GM12865 (cell line): ENCODE data around the gene TTN.

Experiments used
- DNase-seq: peaks from one replicate; pipeline ENCODE4 v3.0.0; 2010; ENCODE audit warnings: low read depth
- H3K4me3 ChIP-seq: 2 replicates; pipeline ENCODE4 v1.5.1; 2011; ENCODE audit warnings: mild to moderate bottlenecking, low read depth, low read length, control low read depth
- TF ChIP-seq, protein P1 (sequence below): IDR thresholded peaks from 2 replicates; pipeline ENCODE4 v1.5.1; 2011; ENCODE audit warnings: low read length, control low read depth, low read depth, inconsistent platforms; ENCODE audit not compliant: insufficient read depth; ENCODE audit errors: missing control alignments

The TTN gene

DNA sequence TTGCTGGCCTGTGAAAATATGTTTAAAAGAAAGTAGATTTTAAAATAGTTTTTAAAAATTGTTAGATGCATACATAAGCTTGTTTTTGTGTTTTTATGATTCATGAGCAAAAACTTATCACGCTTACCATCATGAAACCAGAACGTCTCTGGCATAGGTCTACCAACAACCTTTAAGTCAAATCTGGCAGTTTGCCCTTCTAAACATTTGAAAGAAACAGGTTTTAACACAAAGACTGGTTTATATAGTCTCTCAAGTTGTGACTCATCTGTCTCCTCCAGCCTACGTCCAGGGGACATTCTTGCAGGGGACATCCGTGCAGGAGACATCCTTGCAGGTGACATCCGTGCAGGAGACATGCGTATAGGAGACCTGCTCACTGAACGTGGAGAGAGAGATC lies 29.6 kb downstream of the TTN start:
- TF ChIP-seq, protein P1, sequence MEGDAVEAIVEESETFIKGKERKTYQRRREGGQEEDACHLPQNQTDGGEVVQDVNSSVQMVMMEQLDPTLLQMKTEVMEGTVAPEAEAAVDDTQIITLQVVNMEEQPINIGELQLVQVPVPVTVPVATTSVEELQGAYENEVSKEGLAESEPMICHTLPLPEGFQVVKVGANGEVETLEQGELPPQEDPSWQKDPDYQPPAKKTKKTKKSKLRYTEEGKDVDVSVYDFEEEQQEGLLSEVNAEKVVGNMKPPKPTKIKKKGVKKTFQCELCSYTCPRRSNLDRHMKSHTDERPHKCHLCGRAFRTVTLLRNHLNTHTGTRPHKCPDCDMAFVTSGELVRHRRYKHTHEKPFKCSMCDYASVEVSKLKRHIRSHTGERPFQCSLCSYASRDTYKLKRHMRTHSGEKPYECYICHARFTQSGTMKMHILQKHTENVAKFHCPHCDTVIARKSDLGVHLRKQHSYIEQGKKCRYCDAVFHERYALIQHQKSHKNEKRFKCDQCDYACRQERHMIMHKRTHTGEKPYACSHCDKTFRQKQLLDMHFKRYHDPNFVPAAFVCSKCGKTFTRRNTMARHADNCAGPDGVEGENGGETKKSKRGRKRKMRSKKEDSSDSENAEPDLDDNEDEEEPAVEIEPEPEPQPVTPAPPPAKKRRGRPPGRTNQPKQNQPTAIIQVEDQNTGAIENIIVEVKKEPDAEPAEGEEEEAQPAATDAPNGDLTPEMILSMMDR: no peak
- no peak overlapping the region for H3K4me3 ChIP-seq
- no peak for DNase-seq

DNA sequence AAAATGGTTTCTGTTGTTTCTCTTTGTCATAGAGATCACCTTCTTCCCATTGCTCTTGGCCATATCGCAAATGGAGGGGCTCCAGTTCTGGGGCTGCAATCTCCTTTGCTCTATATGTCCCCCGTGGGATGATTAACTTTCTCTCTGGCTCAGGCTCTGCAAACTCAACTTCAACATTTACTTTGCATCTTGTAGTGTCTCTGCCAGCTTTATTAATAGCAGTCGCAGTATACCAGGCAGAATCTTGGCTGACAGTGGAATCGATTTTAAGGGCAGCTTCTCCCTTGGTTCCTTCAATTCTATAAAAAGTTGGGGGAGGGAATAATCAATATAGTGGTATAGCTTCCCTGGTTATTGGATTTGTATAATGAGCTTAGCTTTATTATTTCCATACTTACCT lies 30.5 kb downstream of the TTN start:
- DNase-seq: no peak
- TF ChIP-seq, protein P1: no peak
- H3K4me3 ChIP-seq: no peak overlapping the region

DNA sequence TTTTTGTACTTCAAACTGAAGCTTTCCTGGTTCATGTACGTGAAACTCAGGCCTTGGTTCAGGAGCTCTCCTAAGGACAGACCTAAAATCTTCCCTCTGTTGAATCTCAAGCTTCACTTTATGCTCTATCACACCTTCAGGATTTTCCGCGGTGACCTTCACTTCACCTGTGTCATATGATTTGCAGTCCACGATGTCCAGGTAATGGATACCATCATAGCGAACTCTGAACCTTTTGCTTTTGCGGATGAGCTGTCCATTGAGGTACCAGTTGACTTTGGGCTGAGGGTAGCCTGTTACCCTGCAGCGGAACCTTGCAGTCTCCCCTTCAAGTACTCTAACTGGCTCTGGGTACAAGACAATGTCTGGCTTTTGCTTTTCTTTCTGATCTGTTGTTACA lies 31.2 kb downstream of the TTN start:
- no peak for DNase-seq
- TF ChIP-seq, protein P1: no peak
- no peak overlapping the region for H3K4me3 ChIP-seq

DNA sequence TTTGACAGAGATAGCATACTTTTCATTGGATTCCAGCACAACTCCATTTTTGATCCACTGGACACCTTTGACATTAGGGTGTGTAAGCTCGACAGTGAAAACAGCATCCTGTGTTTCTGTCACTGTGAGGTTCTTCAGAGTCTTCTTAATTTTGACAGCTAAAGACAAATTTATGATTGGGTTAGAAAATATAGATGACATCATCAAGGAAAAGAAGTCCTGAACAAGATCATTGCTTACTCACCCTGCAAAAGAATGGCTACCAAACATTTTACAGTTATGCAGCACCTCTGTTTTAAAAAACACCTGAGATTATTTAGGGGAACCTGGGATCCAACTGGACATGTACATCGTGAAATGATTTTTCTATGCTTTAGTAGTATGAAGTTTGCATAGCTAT lies 36.7 kb downstream of the TTN start:
- H3K4me3 ChIP-seq: no peak overlapping the region
- TF ChIP-seq, protein P1: no peak
- no peak for DNase-seq

DNA sequence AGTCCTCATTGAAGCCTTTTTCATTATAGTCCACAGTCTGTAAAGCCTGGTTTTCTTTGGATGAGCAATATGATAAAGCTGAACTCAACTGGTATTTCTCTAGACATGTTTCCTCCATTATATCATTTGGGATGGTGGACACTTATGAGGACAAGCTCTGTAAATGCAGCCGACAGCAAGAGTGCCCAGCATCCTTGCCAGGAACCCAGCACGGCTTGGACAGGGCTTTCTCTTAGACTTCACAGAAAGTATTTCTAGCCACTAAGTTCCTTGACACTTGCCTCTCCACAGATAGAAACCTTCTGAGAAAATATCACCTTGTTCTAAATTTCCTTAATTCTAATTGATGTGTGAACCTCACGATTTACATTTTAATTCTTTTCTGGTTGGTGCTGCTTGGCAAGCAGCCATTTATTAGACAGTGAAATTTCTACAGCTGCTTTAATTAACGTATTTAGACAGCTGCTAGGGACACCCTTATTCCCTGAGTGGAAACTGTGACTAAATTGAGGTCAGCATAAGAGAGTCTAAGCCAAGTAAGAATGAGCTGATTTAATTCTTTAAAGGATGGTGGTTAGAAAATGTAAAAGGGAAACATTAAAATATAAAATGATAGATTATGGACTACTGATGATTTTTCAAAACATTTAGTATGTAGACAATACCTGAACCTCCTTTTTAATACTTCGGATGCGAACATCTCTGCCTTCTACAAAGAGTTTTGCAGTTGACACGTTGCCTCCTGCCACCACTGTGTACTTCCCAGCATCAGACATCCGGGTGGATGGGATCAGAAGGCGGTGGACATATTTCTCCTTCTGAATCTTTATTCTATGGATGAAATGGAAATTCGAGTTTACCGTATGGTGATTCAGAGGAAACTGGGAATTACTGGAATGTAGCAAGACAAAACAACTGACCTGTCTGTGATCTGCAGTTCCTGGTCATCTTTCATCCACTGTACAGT lies 39.8 kb downstream of the TTN start:
- no peak for DNase-seq
- TF ChIP-seq, protein P1: no peak
- no peak overlapping the region for H3K4me3 ChIP-seq

DNA sequence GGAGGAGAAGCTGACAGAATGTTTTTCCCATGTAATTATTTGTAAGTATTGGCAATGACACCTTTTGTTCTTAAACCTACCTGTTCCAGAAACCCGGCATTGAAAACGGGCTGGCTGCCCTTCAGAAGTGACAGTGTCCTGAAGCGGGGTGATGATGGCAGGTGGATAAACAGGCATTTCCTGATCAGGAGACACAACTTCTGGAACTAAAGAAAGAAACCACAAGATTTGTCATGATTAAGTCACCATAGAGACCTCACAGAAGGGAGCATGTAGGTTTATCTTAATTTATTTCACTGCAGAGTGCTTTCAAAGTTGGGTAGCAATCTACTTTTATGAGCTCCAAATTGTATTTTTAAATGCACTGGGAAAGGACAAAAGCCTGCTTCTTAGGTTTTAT lies 43.1 kb downstream of the TTN start:
- DNase-seq: no peak
- TF ChIP-seq, protein P1: no peak
- no peak overlapping the region for H3K4me3 ChIP-seq
